ENCODE results near the gene CFAP53.

Gene CFAP53

GRCh38 chr18:50177294-50177992, 88.9 kb downstream of the CFAP53 start:
- H3K9me3 ChIP-seq (ENCODE audit: control insufficient read depth, insufficient read depth, low read depth, low read length), result no peaks in the 10 kb centered on the region
- H3K4me3 ChIP-seq (ENCODE audit: low read depth, low read length), result no peak overlapping the region
- H3K9ac ChIP-seq (ENCODE audit: low read length), result no peak overlapping the region
- H3K27me3 ChIP-seq (ENCODE audit: control insufficient read depth, insufficient read depth, low read length), result no peaks in the 10 kb centered on the region
- H3K4me1 ChIP-seq (ENCODE audit: control insufficient read depth, insufficient read depth, low read length), result peaks cover 4% of the 10 kb centered on the region
- no peaks in the 10 kb centered on the region for H3K36me3 ChIP-seq (ENCODE audit: control insufficient read depth, insufficient read depth, low read length)
- no peak overlapping the region for H3K27ac ChIP-seq (ENCODE audit: low read depth, low read length)
